Retinal pigment epithelial cell (primary cell): Measurements from ENCODE around the gene NPIPA2.
"Not testable (repeated sequence)": the region's sequence is repeated elsewhere in the genome, so short reads cannot be mapped to it uniquely, and the experiment has no call there.

Experiments
- DNase-seq: peaks from one replicate; pipeline ENCODE4 v3.0.0-alpha.2; 2010; ENCODE audit warnings: low read depth
- H3K4me3 ChIP-seq: 2 replicates; pipeline ENCODE4 v1.5.1; 2011; ENCODE audit warnings: mild to moderate bottlenecking, low read length, control low read depth, moderate library complexity

Gene NPIPA2

GRCh38 chr16:14742273-14743128 lies at the start of gene NPIPA2:
Gene NPIPA2 (plus strand): TSS chr16:14742533. CDS start chr16:14748066, 5,533 bp downstream.
- H3K4me3 ChIP-seq, DNase-seq: not testable (repeated sequence)

- H3K4me3 ChIP-seq, DNase-seq: not testable (repeated sequence)
Observed at GRCh38 chr16:14694129-14694528, 48.2 kb upstream of the NPIPA2 start, which contains the start of gene PLA2G10. Gene PLA2G10 (minus strand): TSS chr16:14694308. CDS start chr16:14694229, 79 bp downstream.

- DNase-seq, H3K4me3 ChIP-seq: not testable (repeated sequence)
Observed at GRCh38 chr16:14701859-14702258, 40.5 kb upstream of the NPIPA2 start.

- not testable (repeated sequence) for H3K4me3 ChIP-seq, DNase-seq
Observed at GRCh38 chr16:14702672-14703071, 39.7 kb upstream of the NPIPA2 start.

GRCh38 chr16:14703156-14704011 lies 38.9 kb upstream of the NPIPA2 start, which contains the start of gene NPIPA3:
Gene NPIPA3 (plus strand): TSS chr16:14703411. CDS start chr16:14708944, 5,533 bp downstream.
- not testable (repeated sequence) for DNase-seq, H3K4me3 ChIP-seq

GRCh38 chr16:14733233-14733632 lies 9.1 kb upstream of the NPIPA2 start:
- DNase-seq, H3K4me3 ChIP-seq: not testable (repeated sequence)

- not testable (repeated sequence) for DNase-seq, H3K4me3 ChIP-seq
Observed at GRCh38 chr16:14740832-14741385, 1.4 kb upstream of the NPIPA2 start.

GRCh38 chr16:14741794-14742193 lies 539 bp upstream of the NPIPA2 start:
- not testable (repeated sequence) for DNase-seq, H3K4me3 ChIP-seq

- not testable (repeated sequence) for H3K4me3 ChIP-seq, DNase-seq
Observed at GRCh38 chr16:14773654-14774053, 31.3 kb downstream of the NPIPA2 start.

- not testable (repeated sequence) for H3K4me3 ChIP-seq, DNase-seq
Observed at GRCh38 chr16:14775624-14776023, 33.3 kb downstream of the NPIPA2 start.

- not testable (repeated sequence) for DNase-seq, H3K4me3 ChIP-seq
Observed at GRCh38 chr16:14776763-14777162, 34.4 kb downstream of the NPIPA2 start.

- not testable (repeated sequence) for H3K4me3 ChIP-seq, DNase-seq
Observed at GRCh38 chr16:14779368-14779877, 37.1 kb downstream of the NPIPA2 start.

- not testable (repeated sequence) for DNase-seq, H3K4me3 ChIP-seq
Observed at GRCh38 chr16:14786180-14786579, 43.8 kb downstream of the NPIPA2 start.

- not testable (repeated sequence) for DNase-seq
Observed at GRCh38 chr16:14789577-14789976, 47.2 kb downstream of the NPIPA2 start.

GRCh38 chr16:14790320-14790956 lies 48.1 kb downstream of the NPIPA2 start:
- not testable (repeated sequence) for H3K4me3 ChIP-seq, DNase-seq

More at GRCh38 chr16:14789577-14789976, 47.2 kb downstream of the NPIPA2 start:
- H3K4me3 ChIP-seq = not testable (repeated sequence)

- H3K4me3 ChIP-seq = not testable (repeated sequence)
Observed at GRCh38 chr16:14792914-14793313, 50.6 kb downstream of the NPIPA2 start.

GRCh38 chr16:14797558-14797957 lies 55.2 kb downstream of the NPIPA2 start:
- not testable (repeated sequence) for H3K4me3 ChIP-seq, DNase-seq

More at GRCh38 chr16:14792914-14793313, 50.6 kb downstream of the NPIPA2 start:
- DNase-seq = not testable (repeated sequence)

- not testable (repeated sequence) for DNase-seq, H3K4me3 ChIP-seq
Observed at GRCh38 chr16:14803577-14803976, 61.2 kb downstream of the NPIPA2 start.

- H3K4me3 ChIP-seq, DNase-seq: not testable (repeated sequence)
Observed at GRCh38 chr16:14807184-14807678, 64.9 kb downstream of the NPIPA2 start.
